Measurements from ENCODE around the gene NOS1AP.

Gene NOS1AP

GRCh38 chr1:162228586-162228985 lies 159.1 kb downstream of the NOS1AP start:
- no peak overlapping the region for H3K9ac ChIP-seq (ENCODE audit: low read length)
- H3K36me3 ChIP-seq (ENCODE audit: control insufficient read depth, insufficient read depth, low read length), result no peaks in the 10 kb centered on the region
- no peak overlapping the region for H3K4me3 ChIP-seq (ENCODE audit: low read length)
- H3K27ac ChIP-seq (ENCODE audit: low read depth, low read length), result no peak overlapping the region
- H3K4me1 ChIP-seq (ENCODE audit: control insufficient read depth, insufficient read depth, low read length), result no peaks in the 10 kb centered on the region
- H3K27me3 ChIP-seq (ENCODE audit: control insufficient read depth, insufficient read depth, low read length), result no peaks in the 10 kb centered on the region

- Histone ChIP-seq H3K4me3 (ENCODE audit: low read length) (no peak overlapping the region), H3K27ac (ENCODE audit: low read depth, low read length) (no peak overlapping the region), H3K27me3 (ENCODE audit: control insufficient read depth, insufficient read depth, low read length) (no peaks in the 10 kb centered on the region), H3K36me3 (ENCODE audit: control insufficient read depth, insufficient read depth, low read length) (no peaks in the 10 kb centered on the region), H3K9ac (ENCODE audit: low read length) (no peak overlapping the region), H3K4me1 (ENCODE audit: control insufficient read depth, insufficient read depth, low read length) (no peaks in the 10 kb centered on the region)
Measured at GRCh38 chr1:162229549-162229948, 160.1 kb downstream of the NOS1AP start.

- Histone ChIP-seq H3K4me1 (ENCODE audit: control insufficient read depth, insufficient read depth, low read length) (no peaks in the 10 kb centered on the region), H3K36me3 (ENCODE audit: control insufficient read depth, insufficient read depth, low read length) (no peaks in the 10 kb centered on the region), H3K27me3 (ENCODE audit: control insufficient read depth, insufficient read depth, low read length) (no peaks in the 10 kb centered on the region), H3K9ac (ENCODE audit: low read length) (no peak overlapping the region), H3K27ac (ENCODE audit: low read depth, low read length) (no peak overlapping the region), H3K4me3 (ENCODE audit: low read length) (no peak overlapping the region)
Measured at GRCh38 chr1:162230096-162230495, 160.6 kb downstream of the NOS1AP start.

GRCh38 chr1:162230517-162230916 lies 161.0 kb downstream of the NOS1AP start:
- H3K27me3 ChIP-seq (ENCODE audit: control insufficient read depth, insufficient read depth, low read length), result no peaks in the 10 kb centered on the region
- H3K9ac ChIP-seq (ENCODE audit: low read length), result no peak overlapping the region
- no peaks in the 10 kb centered on the region for H3K4me1 ChIP-seq (ENCODE audit: control insufficient read depth, insufficient read depth, low read length)
- no peak overlapping the region for H3K27ac ChIP-seq (ENCODE audit: low read depth, low read length)
- no peak overlapping the region for H3K4me3 ChIP-seq (ENCODE audit: low read length)
- no peaks in the 10 kb centered on the region for H3K36me3 ChIP-seq (ENCODE audit: control insufficient read depth, insufficient read depth, low read length)

- H3K27me3 ChIP-seq (ENCODE audit: control insufficient read depth, insufficient read depth, low read length), result no peaks in the 10 kb centered on the region
- no peak overlapping the region for H3K4me3 ChIP-seq (ENCODE audit: low read length)
- H3K9ac ChIP-seq (ENCODE audit: low read length), result no peak overlapping the region
- H3K27ac ChIP-seq (ENCODE audit: low read depth, low read length), result no peak overlapping the region
- no peaks in the 10 kb centered on the region for H3K4me1 ChIP-seq (ENCODE audit: control insufficient read depth, insufficient read depth, low read length)
- no peaks in the 10 kb centered on the region for H3K36me3 ChIP-seq (ENCODE audit: control insufficient read depth, insufficient read depth, low read length)
Measured at GRCh38 chr1:162232034-162232711, 162.7 kb downstream of the NOS1AP start.

- Histone ChIP-seq H3K4me1 (ENCODE audit: control insufficient read depth, insufficient read depth, low read length) (no peaks in the 10 kb centered on the region), H3K4me3 (ENCODE audit: low read length) (no peak overlapping the region), H3K9ac (ENCODE audit: low read length) (no peak overlapping the region), H3K27ac (ENCODE audit: low read depth, low read length) (no peak overlapping the region), H3K27me3 (ENCODE audit: control insufficient read depth, insufficient read depth, low read length) (no peaks in the 10 kb centered on the region), H3K36me3 (ENCODE audit: control insufficient read depth, insufficient read depth, low read length) (no peaks in the 10 kb centered on the region)
Measured at GRCh38 chr1:162233066-162233465, 163.6 kb downstream of the NOS1AP start.

- H3K27ac ChIP-seq (ENCODE audit: low read depth, low read length), result no peak overlapping the region
- H3K4me1 ChIP-seq (ENCODE audit: control insufficient read depth, insufficient read depth, low read length), result no peaks in the 10 kb centered on the region
- H3K36me3 ChIP-seq (ENCODE audit: control insufficient read depth, insufficient read depth, low read length), result no peaks in the 10 kb centered on the region
- no peak overlapping the region for H3K4me3 ChIP-seq (ENCODE audit: low read length)
- H3K9ac ChIP-seq (ENCODE audit: low read length), result no peak overlapping the region
- H3K27me3 ChIP-seq (ENCODE audit: control insufficient read depth, insufficient read depth, low read length), result no peaks in the 10 kb centered on the region
Measured at GRCh38 chr1:162233937-162234336, 164.4 kb downstream of the NOS1AP start.

GRCh38 chr1:162234571-162234970 lies 165.1 kb downstream of the NOS1AP start:
- Histone ChIP-seq H3K4me1 (ENCODE audit: control insufficient read depth, insufficient read depth, low read length) (no peaks in the 10 kb centered on the region), H3K27me3 (ENCODE audit: control insufficient read depth, insufficient read depth, low read length) (no peaks in the 10 kb centered on the region), H3K9ac (ENCODE audit: low read length) (no peak overlapping the region), H3K27ac (ENCODE audit: low read depth, low read length) (no peak overlapping the region), H3K36me3 (ENCODE audit: control insufficient read depth, insufficient read depth, low read length) (no peaks in the 10 kb centered on the region), H3K4me3 (ENCODE audit: low read length) (no peak overlapping the region)

GRCh38 chr1:162235241-162235800 lies 165.8 kb downstream of the NOS1AP start:
- no peaks in the 10 kb centered on the region for H3K36me3 ChIP-seq (ENCODE audit: control insufficient read depth, insufficient read depth, low read length)
- H3K27me3 ChIP-seq (ENCODE audit: control insufficient read depth, insufficient read depth, low read length), result no peaks in the 10 kb centered on the region
- no peak overlapping the region for H3K4me3 ChIP-seq (ENCODE audit: low read length)
- H3K9ac ChIP-seq (ENCODE audit: low read length), result no peak overlapping the region
- H3K27ac ChIP-seq (ENCODE audit: low read depth, low read length), result no peak overlapping the region
- H3K4me1 ChIP-seq (ENCODE audit: control insufficient read depth, insufficient read depth, low read length), result no peaks in the 10 kb centered on the region

GRCh38 chr1:162236201-162236600 lies 166.7 kb downstream of the NOS1AP start:
- Histone ChIP-seq H3K36me3 (ENCODE audit: control insufficient read depth, insufficient read depth, low read length) (no peaks in the 10 kb centered on the region), H3K27me3 (ENCODE audit: control insufficient read depth, insufficient read depth, low read length) (no peaks in the 10 kb centered on the region), H3K4me3 (ENCODE audit: low read length) (no peak overlapping the region), H3K27ac (ENCODE audit: low read depth, low read length) (no peak overlapping the region), H3K4me1 (ENCODE audit: control insufficient read depth, insufficient read depth, low read length) (no peaks in the 10 kb centered on the region), H3K9ac (ENCODE audit: low read length) (no peak overlapping the region)

- H3K36me3 ChIP-seq (ENCODE audit: control insufficient read depth, insufficient read depth, low read length), result no peaks in the 10 kb centered on the region
- no peaks in the 10 kb centered on the region for H3K27me3 ChIP-seq (ENCODE audit: control insufficient read depth, insufficient read depth, low read length)
- no peak overlapping the region for H3K9ac ChIP-seq (ENCODE audit: low read length)
- H3K4me3 ChIP-seq (ENCODE audit: low read length), result no peak overlapping the region
- H3K27ac ChIP-seq (ENCODE audit: low read depth, low read length), result no peak overlapping the region
- no peaks in the 10 kb centered on the region for H3K4me1 ChIP-seq (ENCODE audit: control insufficient read depth, insufficient read depth, low read length)
Measured at GRCh38 chr1:162236618-162237017, 167.1 kb downstream of the NOS1AP start.

GRCh38 chr1:162240577-162240976 lies 171.1 kb downstream of the NOS1AP start:
- Histone ChIP-seq H3K36me3 (ENCODE audit: control insufficient read depth, insufficient read depth, low read length) (no peaks in the 10 kb centered on the region), H3K4me1 (ENCODE audit: control insufficient read depth, insufficient read depth, low read length) (no peaks in the 10 kb centered on the region), H3K27me3 (ENCODE audit: control insufficient read depth, insufficient read depth, low read length) (no peaks in the 10 kb centered on the region), H3K27ac (ENCODE audit: low read depth, low read length) (no peak overlapping the region), H3K4me3 (ENCODE audit: low read length) (no peak overlapping the region), H3K9ac (ENCODE audit: low read length) (no peak overlapping the region)

- H3K4me3 ChIP-seq (ENCODE audit: low read length), result no peak overlapping the region
- H3K27ac ChIP-seq (ENCODE audit: low read depth, low read length), result no peak overlapping the region
- no peak overlapping the region for H3K9ac ChIP-seq (ENCODE audit: low read length)
- H3K36me3 ChIP-seq (ENCODE audit: control insufficient read depth, insufficient read depth, low read length), result no peaks in the 10 kb centered on the region
- no peaks in the 10 kb centered on the region for H3K4me1 ChIP-seq (ENCODE audit: control insufficient read depth, insufficient read depth, low read length)
- no peaks in the 10 kb centered on the region for H3K27me3 ChIP-seq (ENCODE audit: control insufficient read depth, insufficient read depth, low read length)
Measured at GRCh38 chr1:162242804-162243203, 173.3 kb downstream of the NOS1AP start.

Measured in rectal smooth muscle tissue (tissue), 1 donor.